Stimulated activated CD8-positive, alpha-beta memory T cell treated with anti-CD3 and anti-CD28 coated beads, Interleukin-7, amount 100 ng/mL, for 48 hours (primary cell): ENCODE data around the gene GTPBP6.
"Not testable (repeated sequence)": the region's sequence is repeated elsewhere in the genome, so short reads cannot be mapped to it uniquely, and the experiment has no call there.

Experiments
- DNase-seq, 2 donors: peaks; one replicate each; pipeline ENCODE4 v3.0.0-alpha.2; 2020; ENCODE audit warnings: low read depth in 1 of 2; ENCODE audit errors: extremely low read depth in 1 of 2

Gene GTPBP6

DNA sequence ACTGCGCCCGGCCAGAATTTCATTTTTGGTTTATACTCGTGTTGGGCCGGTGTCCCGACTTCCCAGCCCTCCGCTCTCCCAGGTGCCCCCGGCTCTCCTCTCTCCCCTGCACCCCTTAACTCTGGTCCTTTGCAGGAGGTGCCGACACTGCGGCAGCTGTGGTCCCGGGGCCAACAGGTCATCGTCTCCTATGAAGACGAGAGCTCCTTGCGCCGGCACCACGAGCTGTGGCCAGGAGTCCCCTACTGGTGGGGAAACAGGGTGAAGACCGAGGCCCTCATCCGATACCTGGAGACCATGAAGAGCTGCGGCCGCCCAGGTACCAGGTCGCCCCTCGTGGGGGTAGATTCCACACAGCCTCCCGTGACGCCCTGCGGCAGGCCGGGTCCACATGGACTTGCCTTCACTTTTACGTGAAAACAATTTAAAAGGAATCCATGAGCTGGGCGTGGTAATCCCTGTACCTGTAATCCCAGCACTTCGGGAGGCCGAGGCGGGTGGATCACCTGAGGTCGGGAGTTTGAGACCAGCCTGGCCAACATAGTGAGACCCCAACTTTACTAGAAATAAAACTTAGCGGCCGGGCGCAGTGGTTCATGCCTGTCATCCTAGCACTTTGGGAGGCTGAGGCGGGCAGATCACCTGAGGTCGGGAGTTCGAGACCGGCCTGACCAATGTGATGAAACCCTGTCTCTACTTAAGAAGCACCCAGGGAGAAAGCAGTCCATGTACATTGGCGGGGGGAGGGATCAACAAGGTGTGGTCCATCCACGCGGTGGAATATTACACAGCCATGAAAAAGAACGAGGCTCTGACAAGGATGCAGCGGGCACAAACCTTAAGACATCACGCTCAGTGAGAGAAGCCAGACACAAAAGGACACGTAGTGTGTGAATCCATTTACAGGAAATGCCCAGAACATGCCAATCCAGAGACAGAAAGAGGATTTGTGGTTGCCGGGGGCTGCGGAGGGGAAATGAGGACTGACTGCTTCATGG, 25.4 kb downstream of the GTPBP6 start:
- DNase-seq = no peak

GRCh38 chrX:291411-291901, 27.1 kb downstream of the GTPBP6 start:
- DNase-seq = no peak

- no peak for DNase-seq
These were observed 28.0 kb downstream of the GTPBP6 start for GRCh38 chrX:290476-291166.

DNA sequence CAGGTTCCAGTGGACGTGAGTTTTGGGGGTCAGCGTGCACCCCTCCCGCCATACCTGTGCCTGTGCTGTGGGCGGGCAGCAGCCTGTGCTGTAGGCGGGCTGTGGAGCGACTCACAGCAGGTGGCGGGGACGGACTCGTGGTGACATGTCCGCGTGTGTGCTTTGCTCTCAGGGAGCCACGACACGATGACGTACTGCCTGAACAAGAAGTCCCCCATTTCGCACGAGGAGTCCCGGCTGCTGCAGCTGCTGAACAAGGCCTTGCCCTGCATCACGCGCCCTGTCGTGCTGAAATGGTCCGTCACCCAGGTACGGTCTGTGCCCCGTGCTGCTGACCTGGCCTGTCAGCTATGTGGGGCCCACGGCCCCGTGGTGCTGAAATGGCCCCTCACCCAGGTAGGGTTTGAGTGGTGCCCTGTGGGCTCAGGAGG, 30.0 kb downstream of the GTPBP6 start:
- no peak for DNase-seq

- DNase-seq = no peak
These were observed 30.9 kb downstream of the GTPBP6 start for GRCh38 chrX:287670-288069.

GRCh38 chrX:285076-285677, 33.4 kb downstream of the GTPBP6 start:
- no peak for DNase-seq

- peak; percentile 76 to 93 for DNase-seq
These were observed 35.3 kb downstream of the GTPBP6 start for GRCh38 chrX:283115-283845.

DNA sequence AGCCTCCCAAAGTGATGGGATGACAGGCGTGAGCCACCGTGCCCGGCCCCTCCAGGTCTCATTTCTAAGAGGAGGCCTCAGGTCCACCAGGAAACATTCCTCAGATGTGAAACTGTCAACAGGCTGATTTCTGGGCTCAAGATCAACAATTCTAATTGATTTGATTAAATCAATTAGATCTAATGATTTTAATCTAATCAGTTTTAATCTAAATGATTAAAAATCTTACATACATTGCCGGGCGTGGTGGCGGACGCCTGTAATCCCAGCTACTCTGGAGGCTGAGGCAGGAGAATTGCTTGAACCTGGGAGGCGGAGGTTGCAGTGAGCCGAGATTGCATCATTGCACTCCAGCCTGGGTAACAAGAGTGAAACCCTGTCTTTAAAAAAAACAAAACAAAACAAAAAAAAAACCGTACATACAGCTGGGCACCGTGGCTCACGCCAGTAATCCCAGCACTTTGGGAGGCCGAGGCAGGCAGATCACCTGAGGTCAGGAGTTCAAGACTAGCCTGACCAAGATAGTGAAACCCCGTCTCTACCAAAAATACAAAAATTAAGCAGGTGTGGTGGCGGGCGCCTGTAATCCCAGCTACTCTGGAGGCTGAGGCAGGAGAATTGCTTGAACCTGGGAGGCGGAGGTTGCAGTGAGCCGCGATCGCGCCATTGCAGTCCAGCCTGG, 36.5 kb downstream of the GTPBP6 start:
- not testable (repeated sequence) for DNase-seq

DNA sequence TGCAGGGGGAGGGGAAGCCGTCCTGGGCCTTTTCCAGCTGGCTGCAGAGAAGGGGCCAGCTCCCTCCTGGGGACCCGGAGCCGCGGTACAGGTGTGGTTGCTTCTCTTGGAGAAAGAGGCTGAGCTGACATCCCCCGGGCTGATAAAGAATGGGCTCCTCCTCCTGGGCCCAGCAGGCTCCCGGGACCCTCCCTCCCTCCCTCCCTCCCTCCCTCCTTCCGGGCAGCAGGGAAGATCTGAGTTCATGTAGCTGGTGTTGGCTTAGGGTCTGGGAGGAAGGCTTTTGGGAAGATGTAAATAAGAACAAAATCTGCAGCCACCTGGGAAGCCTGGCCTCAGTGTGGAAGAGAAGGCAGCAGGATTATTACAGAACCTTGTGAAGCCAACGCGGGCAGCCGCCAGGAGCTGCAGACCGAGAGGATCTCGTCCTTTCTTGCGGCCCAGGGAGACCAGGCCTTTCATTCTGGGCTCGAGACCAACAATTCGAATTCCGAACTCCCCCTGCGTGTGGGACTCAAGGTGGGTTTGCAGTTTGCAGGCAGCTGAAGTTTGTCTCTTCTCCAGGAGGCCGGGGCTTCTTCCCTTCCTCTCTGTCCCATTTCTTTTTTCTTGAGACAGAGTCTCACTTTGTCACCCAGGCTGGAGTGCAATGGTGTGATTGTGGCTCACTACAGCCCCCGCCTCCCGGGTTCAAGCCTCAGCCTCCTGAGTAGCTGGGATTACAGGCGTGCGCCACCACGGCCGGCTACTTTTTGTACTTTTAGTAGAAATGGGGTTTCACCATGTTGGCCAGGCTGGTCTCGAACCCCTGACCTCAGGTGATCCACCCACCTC, 37.2 kb downstream of the GTPBP6 start, which contains the start of gene PLCXD1:
Gene PLCXD1, plus strand, starts transcription at position 216 of the 834 bp plus-strand sequence. CDS start 2,807 bp downstream, outside the sequence.
- DNase-seq = peak in 1 of 2 donors; percentile 30

DNA sequence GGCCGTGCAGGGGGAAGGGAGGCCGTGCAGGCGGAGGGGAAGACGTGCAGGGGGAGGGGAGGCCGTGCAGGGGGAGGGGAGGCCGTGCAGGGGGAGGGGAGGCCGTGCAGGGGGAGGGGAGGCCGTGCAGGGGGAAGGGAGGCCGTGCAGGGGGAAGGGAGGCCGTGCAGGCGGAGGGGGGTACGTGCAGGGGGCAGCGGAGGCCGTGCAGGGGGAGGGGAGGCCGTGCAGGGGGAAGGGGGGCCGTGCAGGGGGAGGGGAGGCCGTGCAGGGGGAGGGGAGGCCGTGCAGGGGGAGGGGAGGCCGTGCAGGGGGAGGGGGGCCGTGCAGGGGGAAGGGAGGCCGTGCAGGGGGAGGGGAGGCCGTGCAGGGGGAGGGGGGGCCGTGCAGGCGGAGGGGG, 37.9 kb downstream of the GTPBP6 start:
- not testable (repeated sequence) for DNase-seq

- not testable (repeated sequence) for DNase-seq
These were observed 38.6 kb downstream of the GTPBP6 start for GRCh38 chrX:279757-280604.

DNA sequence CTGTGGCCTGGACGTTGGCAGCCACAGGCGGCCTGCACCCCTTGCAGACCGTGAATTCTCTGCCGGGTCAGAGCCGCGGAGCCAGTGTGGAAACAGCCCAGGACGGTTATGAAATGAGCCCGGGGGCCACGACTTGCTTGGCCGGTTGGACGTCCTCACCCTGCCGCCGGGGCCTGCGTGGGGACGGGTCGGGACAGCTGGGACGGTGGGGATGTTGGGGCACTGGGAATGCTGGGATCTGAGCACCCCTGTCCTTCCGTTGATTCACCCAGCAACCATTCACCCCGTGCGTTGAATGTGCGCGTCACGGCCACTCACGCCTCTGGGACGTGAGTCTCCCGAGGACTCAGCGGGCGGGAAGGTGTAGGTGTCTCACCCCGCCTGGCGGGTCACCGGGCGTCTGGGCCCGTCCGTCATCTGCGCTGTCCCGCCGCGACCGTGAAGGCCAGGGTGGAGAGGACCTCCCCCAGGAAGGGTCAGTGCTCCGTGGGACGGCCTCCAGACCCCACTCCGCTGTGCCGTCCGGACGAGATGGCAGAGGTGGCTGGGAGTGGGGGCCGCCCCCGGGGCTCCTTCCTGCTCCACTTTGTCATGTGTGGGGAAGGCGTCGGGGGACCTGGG, 41.9 kb downstream of the GTPBP6 start:
- no peak for DNase-seq

GRCh38 chrX:275967-276580, 42.5 kb downstream of the GTPBP6 start:
- no peak for DNase-seq

DNA sequence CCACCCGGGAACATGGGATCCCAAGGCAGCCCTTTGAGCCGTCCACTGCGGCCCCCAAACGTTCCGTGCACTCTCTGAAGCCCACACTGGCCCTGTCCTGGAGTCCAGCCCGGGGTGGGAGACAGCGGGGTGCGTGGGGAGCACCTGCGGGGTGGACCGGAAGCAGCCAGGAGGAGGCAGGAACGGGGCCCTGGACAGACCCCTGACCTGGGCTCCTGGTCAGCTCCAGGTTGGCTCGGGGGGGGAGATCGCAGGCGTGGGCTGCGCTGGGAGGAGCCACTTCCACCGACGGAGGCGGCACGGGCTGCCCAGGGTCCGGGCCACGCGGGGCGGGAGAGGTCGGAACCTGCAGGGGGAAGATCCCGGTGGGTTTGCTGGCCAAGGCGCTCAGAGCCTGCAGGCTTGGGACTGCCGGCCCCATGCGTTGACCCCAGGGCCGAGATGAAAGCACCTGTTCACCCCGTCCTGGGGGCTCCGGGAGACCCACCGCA, 43.1 kb downstream of the GTPBP6 start:
- no peak for DNase-seq

DNA sequence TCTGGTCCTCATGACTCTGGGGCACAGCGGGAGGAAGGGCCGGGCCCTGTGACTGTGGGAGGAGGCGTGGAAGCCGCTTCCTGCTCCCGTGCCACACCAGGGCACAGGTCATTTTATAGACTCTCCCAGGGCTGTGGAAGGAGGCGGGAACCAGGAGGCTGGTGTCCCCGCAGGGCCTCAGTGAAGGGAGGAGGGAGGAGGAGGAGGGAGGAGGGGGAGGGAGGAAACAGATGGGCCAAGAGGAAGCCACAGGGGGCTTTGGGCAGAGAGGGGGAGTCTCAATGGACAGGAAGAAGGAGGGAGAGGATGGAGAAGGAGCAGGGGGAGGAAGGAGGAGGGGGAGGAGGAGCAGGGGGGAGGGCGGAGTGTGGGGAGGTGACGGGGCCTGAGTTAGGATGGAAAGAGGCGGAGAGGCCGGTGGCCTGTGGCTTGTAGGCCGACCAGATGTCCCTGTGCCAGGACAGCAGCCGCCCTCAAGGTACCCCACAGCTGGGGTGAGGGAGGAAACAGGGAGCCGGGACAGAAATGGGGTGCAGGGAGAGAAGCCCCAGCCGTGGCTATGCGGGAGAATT, 43.6 kb downstream of the GTPBP6 start:
- DNase-seq = no peak

DNA sequence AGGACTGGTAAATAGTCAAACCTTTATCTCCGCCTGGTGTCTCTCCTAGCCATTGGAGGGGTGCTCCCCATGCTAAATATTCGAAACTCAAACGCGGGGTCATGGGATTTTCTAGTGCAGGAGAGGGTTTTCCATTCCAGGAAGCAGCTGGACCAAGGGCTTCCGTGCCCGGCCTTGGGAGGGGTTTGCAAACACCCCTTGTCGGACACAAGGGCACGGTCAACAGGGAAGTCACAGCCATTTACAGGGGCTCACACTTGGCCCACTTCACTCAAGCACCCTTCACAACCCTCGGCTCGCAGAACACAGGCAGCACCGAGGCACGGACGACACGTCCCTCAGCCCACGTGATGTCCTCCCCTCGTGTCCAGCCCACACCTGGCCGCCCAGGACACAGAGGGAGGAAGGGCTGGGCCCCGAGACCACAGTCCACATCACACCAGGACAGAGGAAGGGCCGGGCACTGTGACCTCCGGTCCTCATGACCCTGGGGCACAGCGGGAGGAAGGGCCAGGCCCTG, 47.7 kb downstream of the GTPBP6 start:
- no peak for DNase-seq
